T47D (cell line): Measurements from ENCODE around the gene CDK10.
"Not testable (repeated sequence)": the region's sequence is repeated elsewhere in the genome, so short reads cannot be mapped to it uniquely, and the experiment has no call there.

ENCODE experiments used
- DNase-seq, 2 experiments: peaks; one replicate each; pipeline versions ENCODE4 v3.0.0 to v3.0.0-alpha.2; 2011 to 2012; ENCODE audit warnings: low read depth in 1 of 2, low spot score in 1 of 2
- JUND ChIP-seq: IDR thresholded peaks from 2 replicates; pipeline ENCODE4 v1.6.1; 2012; ENCODE audit warnings: low read depth
- in situ Hi-C: cut with HindIII; loops from 2 replicates; pipeline ENCODE4 v1.10.0; 2016; ENCODE audit warnings: low sequenced_read_pairs, low pct_unique_long_range_greater_than_20kb

Gene CDK10

GRCh38 chr16:89656435-89657121 lies 29.9 kb upstream of the CDK10 start:
- DNase-seq = no peak
- TF ChIP-seq JUND = no peak
- in situ Hi-C loops = no loop called here

GRCh38 chr16:89657442-89658220 lies 28.9 kb upstream of the CDK10 start, which contains the start of the genes CHMP1A and SPATA33:
Gene CHMP1A (minus strand): TSS chr16:89657708. CDS start chr16:89657588, 120 bp downstream.
Gene SPATA33 (plus strand): TSS chr16:89657836. CDS start chr16:89657912, 76 bp downstream.
- DNase-seq = peak; percentile 93 to 96

DNA sequence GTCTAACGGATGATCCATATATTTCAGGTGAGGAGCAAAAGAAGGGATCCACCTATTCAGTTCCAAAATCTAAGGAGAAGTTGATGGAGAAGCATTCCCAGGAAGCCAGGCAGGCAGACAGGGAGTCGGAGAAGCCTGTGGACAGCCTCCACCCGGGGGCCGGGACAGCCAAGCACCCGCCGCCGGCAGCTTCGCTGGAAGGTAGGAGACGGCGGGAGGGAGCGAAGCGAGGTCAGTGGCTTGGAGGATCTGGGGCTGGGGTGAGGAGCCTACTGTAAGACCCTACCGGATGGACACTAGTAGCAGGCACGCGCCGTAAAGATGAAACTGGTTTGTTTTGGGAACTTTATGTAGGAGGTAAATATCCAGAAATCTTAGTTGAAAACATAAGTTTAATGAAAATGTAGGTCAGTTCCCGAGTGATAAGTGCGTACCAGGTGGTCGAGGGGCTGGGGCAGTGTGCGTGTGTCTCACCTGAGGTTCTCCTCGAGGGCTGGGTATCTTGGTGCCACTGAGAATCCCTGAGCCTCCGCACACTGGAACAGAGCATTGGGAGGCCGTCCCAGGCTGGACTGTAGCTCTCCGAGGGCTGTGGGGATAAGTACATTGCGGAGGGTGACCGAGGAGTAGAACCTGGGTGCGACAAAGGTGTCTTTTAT lies 28.1 kb upstream of the CDK10 start:
- TF ChIP-seq JUND = no peak
- peak; percentile 46 to 76 for DNase-seq
- in situ Hi-C loops = no loop called here

More at GRCh38 chr16:89657442-89658220, 28.9 kb upstream of the CDK10 start, which contains the start of the genes CHMP1A and SPATA33:
- no peak for TF ChIP-seq JUND
- in situ Hi-C loops = no loop called here

DNA sequence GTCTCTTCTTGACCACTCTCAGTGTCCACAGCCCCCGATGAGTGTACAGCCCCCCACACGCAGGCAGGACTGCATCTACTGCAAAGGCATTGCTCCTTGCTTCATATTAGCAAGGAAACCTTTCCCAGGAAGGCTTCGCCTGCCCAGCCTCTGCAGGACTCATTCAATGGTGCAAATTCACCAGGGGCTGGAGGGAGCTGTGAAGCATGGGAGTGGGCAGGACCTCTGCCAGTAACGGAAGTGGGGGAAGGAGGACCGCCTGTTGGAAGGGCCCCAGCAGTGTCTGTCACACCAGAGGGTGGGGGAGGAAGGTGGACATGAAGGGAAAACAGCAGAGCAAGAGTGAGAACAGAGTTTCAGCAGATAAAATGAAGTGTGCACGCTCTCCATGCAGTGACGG lies 26.3 kb upstream of the CDK10 start:
- no peak for DNase-seq
- no peak for TF ChIP-seq JUND
- in situ Hi-C loops = no loop called here

DNA sequence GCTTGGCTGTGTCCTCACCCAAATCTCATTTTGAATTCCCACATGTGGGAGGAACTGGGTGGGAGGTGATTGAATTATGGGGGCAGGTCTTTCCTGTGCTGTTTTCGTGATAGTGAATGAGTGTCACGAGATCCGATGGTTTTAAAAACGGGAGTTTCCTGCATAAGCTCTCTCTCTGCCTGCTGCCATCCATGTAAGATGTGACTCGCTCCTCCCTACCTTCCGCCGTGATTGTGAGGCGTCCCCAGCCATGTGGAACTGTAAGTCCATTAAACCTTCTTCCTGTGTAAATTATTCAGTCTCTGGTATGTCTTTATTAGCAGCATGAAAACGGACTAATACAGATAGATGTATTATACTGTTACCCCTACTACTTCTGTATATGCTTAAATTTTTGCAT lies 25.3 kb upstream of the CDK10 start:
- no peak for TF ChIP-seq JUND
- DNase-seq = no peak
- in situ Hi-C loops = no loop called here

- in situ Hi-C loops, DNase-seq: not testable (repeated sequence)
These were observed 22.3 kb upstream of the CDK10 start for GRCh38 chr16:89664238-89664637.

- in situ Hi-C loops = not testable (repeated sequence)
- peak in 1 of 2 experiments; percentile 69 for DNase-seq
These were observed 19.5 kb upstream of the CDK10 start for GRCh38 chr16:89667000-89667399.

DNA sequence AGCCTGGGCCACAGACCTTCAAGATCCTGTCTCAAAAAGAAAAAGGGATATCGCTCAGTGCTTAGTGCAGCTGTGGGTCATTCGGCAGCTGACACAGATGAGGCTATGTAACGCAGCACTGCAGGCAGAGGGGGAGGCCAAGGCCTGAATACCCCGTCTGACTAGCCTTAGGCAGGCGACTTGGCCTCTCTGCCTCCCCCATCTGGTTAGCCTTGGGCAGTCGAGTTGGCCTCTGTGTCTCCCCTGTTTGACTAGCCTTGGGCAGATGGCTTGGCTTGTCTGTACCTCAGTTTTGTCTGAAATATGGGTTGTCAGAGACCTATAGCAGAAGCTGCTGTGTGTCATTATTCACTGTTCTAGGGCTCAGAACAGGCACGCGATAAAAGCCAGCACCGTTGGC lies 18.9 kb upstream of the CDK10 start:
- in situ Hi-C loops = no loop called here
- no peak for TF ChIP-seq JUND
- DNase-seq = no peak

- TF ChIP-seq JUND = no peak
- in situ Hi-C loops = no loop called here
These were observed 17.7 kb upstream of the CDK10 start for GRCh38 chr16:89668790-89669158.

DNA sequence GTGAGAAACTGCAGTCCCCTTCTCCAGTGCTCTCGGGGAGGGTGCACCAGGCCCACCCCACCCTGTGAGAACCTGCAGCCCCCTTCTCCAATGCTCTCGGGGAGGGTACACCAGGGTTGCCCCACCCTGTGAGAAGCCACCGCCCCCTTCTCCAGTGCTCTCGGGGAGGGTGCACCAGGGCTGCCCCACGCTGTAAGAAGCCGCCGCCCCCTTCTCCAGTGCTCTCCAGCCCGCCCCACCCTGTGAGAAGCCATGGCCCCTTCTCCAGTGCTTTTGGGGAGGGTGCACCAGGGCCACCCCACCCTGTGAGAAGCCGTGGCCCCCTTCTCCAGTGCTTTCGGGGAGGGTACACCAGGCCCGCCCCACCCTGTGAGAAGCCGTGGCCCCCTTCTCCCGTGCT lies 16.7 kb upstream of the CDK10 start:
- no peak for DNase-seq
- in situ Hi-C loops = no loop called here
- TF ChIP-seq JUND = no peak

More at GRCh38 chr16:89668790-89669158, 17.7 kb upstream of the CDK10 start:
- DNase-seq = no peak

GRCh38 chr16:89670496-89671431 lies 15.7 kb upstream of the CDK10 start:
- no peak for TF ChIP-seq JUND
- no peak for DNase-seq
- in situ Hi-C loops = no loop called here

- DNase-seq, in situ Hi-C loops: not testable (repeated sequence)
These were observed 14.9 kb upstream of the CDK10 start for GRCh38 chr16:89671565-89671964.
